ENCODE results near the gene MOCOS. TPM values are rescaled to one million over a fixed set of nuclear protein-coding genes. Genes with fewer than 3 reads are reported as not detected.
A peak's percentile ranks its signal among the peaks of the same experiment; 100 is the strongest.

Gene MOCOS
- total and polyA plus RNA-seq, 2 of the 13 experiments (the other 11 are each of a cell fraction or from before 2014, with no cell fraction given), result 7.7 to 15.4 TPM

- TF ChIP-seq RBM22 (optimal IDR thresholded peaks at IDR 0.05; ENCODE audit: low read length) (no peak), FOXC1 (CRISPR knock-in tag; IDR thresholded peaks at IDR 0.05; ENCODE audit: borderline replicate concordance) (peak; percentile 62; the same call in 1 of the 2 replicates), ZNF543 (CRISPR knock-in tag; IDR thresholded peaks at IDR 0.05) (0 out of 2 replicates have a peak, but pooled peaks have one; percentile 23), MEIS1 (CRISPR knock-in tag; IDR thresholded peaks at IDR 0.05; ENCODE audit: borderline replicate concordance) (no peak), KDM5B (CRISPR knock-in tag; IDR thresholded peaks at IDR 0.05; ENCODE audit: borderline replicate concordance) (peak; percentile 89), REST (IDR thresholded peaks at IDR 0.05; ENCODE audit: borderline replicate concordance in 1 of 2, low read depth in 1 of 2, low read length in 2 of 2) (peak in 1 of 2 experiments; percentile 13; a peak in 1 of 4 replicates), IRF9 (CRISPR knock-in tag; IDR thresholded peaks at IDR 0.05; ENCODE audit: borderline replicate concordance) (0 out of 2 replicates have a peak, but pooled peaks have one; percentile 78), HDAC2 (CRISPR knock-in tag; IDR thresholded peaks at IDR 0.05) (0 out of 2 replicates have a peak, but pooled peaks have one; percentile 36), ZNF564 (CRISPR knock-in tag; IDR thresholded peaks at IDR 0.05) (peak; percentile 54; the same call in 1 of the 2 replicates), SNAI1 (CRISPR knock-in tag; IDR thresholded peaks at IDR 0.05; ENCODE audit: borderline replicate concordance) (peak; percentile 85), ZSCAN9 (CRISPR knock-in tag; IDR thresholded peaks at IDR 0.05; ENCODE audit: borderline replicate concordance) (no peak), ZKSCAN5 (CRISPR knock-in tag; IDR thresholded peaks at IDR 0.05) (no peak), SOX6 (IDR thresholded peaks at IDR 0.05) (no peak), SOX6 (CRISPR knock-in tag; IDR thresholded peaks at IDR 0.05) (peak; percentile 71), POGZ (CRISPR knock-in tag; IDR thresholded peaks at IDR 0.05) (peak; percentile 60; the same call in 1 of the 2 replicates), ZNF607 (CRISPR knock-in tag; IDR thresholded peaks at IDR 0.05; ENCODE audit: borderline replicate concordance) (peak; percentile 82), FOXO1 (CRISPR knock-in tag; IDR thresholded peaks at IDR 0.05) (no peak), ZNF230 (CRISPR knock-in tag; IDR thresholded peaks at IDR 0.05) (peak; percentile 34; the same call in 1 of the 2 replicates), ZMYM2 (CRISPR knock-in tag; IDR thresholded peaks at IDR 0.05) (no peak), HNRNPH1 (optimal IDR thresholded peaks at IDR 0.05; ENCODE audit: low read depth, low read length) (no peak), FOXK2 (IDR thresholded peaks at IDR 0.05) (no peak), SMYD3 (CRISPR knock-in tag; IDR thresholded peaks at IDR 0.05) (no peak)
- TF ChIP-seq, protein P1, sequence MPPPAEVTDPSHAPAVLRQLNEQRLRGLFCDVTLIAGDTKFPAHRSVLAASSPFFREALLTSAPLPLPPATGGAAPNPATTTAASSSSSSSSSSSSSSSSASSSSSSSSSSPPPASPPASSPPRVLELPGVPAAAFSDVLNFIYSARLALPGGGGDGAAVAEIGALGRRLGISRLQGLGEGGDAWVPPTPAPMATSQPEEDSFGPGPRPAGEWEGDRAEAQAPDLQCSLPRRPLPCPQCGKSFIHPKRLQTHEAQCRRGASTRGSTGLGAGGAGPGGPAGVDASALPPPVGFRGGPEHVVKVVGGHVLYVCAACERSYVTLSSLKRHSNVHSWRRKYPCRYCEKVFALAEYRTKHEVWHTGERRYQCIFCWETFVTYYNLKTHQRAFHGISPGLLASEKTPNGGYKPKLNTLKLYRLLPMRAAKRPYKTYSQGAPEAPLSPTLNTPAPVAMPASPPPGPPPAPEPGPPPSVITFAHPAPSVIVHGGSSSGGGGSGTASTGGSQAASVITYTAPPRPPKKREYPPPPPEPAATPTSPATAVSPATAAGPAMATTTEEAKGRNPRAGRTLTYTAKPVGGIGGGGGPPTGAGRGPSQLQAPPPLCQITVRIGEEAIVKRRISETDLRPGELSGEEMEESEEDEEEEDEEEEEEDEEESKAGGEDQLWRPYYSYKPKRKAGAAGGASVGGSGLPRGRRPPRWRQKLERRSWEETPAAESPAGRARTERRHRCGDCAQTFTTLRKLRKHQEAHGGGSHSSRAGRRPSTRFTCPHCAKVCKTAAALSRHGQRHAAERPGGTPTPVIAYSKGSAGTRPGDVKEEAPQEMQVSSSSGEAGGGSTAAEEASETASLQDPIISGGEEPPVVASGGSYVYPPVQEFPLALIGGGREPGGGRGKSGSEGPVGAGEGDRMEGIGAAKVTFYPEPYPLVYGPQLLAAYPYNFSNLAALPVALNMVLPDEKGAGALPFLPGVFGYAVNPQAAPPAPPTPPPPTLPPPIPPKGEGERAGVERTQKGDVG (CRISPR knock-in tag; IDR thresholded peaks at IDR 0.05; ENCODE audit: borderline replicate concordance), result 0 out of 2 replicates have a peak, but pooled peaks have one; percentile 27
Measured at GRCh38 chr18:36187193-36187825, at the start of gene MOCOS (continued).
